T-helper 17 cell (primary cell): ENCODE data around the gene DBX1. TPM values are rescaled to one million over a fixed set of nuclear protein-coding genes. Genes with fewer than 3 reads are reported as not detected.
A peak's percentile ranks its signal among the peaks of the same experiment; 100 is the strongest.

Source experiments
- ATAC-seq: fragments of 150-1000 bp; cut with Tn5 transposase; 2 replicates; pipeline ENCODE4 v1.10.0; 2021; ENCODE audit warnings: mild to moderate bottlenecking, moderate library complexity
- DNase-seq, 3 donors: peaks; one replicate each; pipeline versions ENCODE4 v3.0.0 to v3.0.0-alpha.2; 2020 to 2021
- H3K9me3 ChIP-seq: one replicate; pipeline ENCODE4 v1.7.0; 2013; ENCODE audit warnings: low read length, mild to moderate bottlenecking; ENCODE audit not compliant: control insufficient read depth, poor library complexity, severe bottlenecking
- H3K27ac Mint-ChIP-seq: one replicate; pipeline ENCODE4 v1.8.0; 2022; ENCODE audit warnings: mild to moderate bottlenecking, moderate library complexity, mixed read lengths
- H3K27me3 Mint-ChIP-seq: one replicate; pipeline ENCODE4 v1.8.0; 2022; ENCODE audit warnings: mixed read lengths
- H3K36me3 Mint-ChIP-seq: one replicate; pipeline ENCODE4 v1.8.0; 2022; ENCODE audit warnings: low read depth, mixed read lengths
- H3K4me1 Mint-ChIP-seq: one replicate; pipeline ENCODE4 v1.8.0; 2022; ENCODE audit warnings: mild to moderate bottlenecking, mixed read lengths
- H3K4me3 Mint-ChIP-seq: one replicate; pipeline ENCODE4 v1.8.0; 2022; ENCODE audit warnings: mild to moderate bottlenecking, moderate library complexity, mixed read lengths
- total RNA-seq, 4 donors: library from RNA in 2 of 4; stranded (reverse) in 2 of 4; gene quantifications; one replicate each; pipeline ENCODE4 v1.2.3 and lab custom pipeline; 2022 to 2026

The DBX1 gene
- total RNA-seq, 2 donors from 2014 or later, result not detected

- Mint-ChIP-seq H3K36me3 (no peaks in the 10 kb centered on the region), H3K27ac (no peak overlapping the region), H3K27me3 (peaks cover 10% of the 10 kb centered on the region), H3K4me3 (no peak overlapping the region), H3K4me1 (peaks cover under 1% of the 10 kb centered on the region)
- ATAC-seq (no peak), DNase-seq (no peak)
- H3K9me3 ChIP-seq, result no peaks in the 10 kb centered on the region
Measured at GRCh38 chr11:20126724-20127123, 33.6 kb downstream of the DBX1 start.

DNA sequence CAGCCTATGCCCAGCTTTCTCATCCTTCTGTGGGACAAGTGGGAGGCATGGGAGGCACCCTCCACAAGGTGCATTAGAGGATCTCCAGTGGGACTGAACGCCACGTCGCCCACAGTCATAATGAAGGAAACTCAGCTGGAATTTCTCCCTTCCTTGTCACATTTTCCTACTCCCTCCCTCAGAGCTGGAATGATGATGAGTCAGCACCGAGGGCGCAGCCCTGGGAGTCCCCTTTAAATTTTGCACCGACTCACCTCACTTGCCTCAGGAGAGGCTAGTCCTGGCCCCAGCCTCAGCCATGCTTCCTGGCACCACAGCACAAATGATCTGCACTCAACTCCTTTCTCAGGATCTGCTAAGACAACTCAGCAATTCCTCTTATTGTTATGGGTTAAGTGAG, 34.3 kb downstream of the DBX1 start:
- no peak overlapping the region for H3K4me3 Mint-ChIP-seq
- no peak for DNase-seq
- H3K36me3 Mint-ChIP-seq, result no peaks in the 10 kb centered on the region
- peaks cover 15% of the 10 kb centered on the region for H3K27me3 Mint-ChIP-seq
- H3K9me3 ChIP-seq, result no peaks in the 10 kb centered on the region
- no peaks in the 10 kb centered on the region for H3K4me1 Mint-ChIP-seq
- no peak for ATAC-seq
- no peak overlapping the region for H3K27ac Mint-ChIP-seq

- Mint-ChIP-seq H3K27ac (no peak overlapping the region), H3K4me3 (no peak overlapping the region), H3K27me3 (peaks cover 40% of the 10 kb centered on the region), H3K36me3 (peaks cover 5% of the 10 kb centered on the region), H3K4me1 (peaks cover 2% of the 10 kb centered on the region)
- ATAC-seq (no peak), DNase-seq (no peak)
- no peaks in the 10 kb centered on the region for H3K9me3 ChIP-seq
Measured at GRCh38 chr11:20122131-20122530, 38.1 kb downstream of the DBX1 start.

GRCh38 chr11:20120134-20120925, 39.9 kb downstream of the DBX1 start:
- peaks cover 2% of the 10 kb centered on the region for H3K4me1 Mint-ChIP-seq
- no peak for DNase-seq
- H3K36me3 Mint-ChIP-seq, result peaks cover 5% of the 10 kb centered on the region
- no peak overlapping the region for H3K4me3 Mint-ChIP-seq
- no peaks in the 10 kb centered on the region for H3K9me3 ChIP-seq
- no peak overlapping the region for H3K27ac Mint-ChIP-seq
- peaks cover 40% of the 10 kb centered on the region for H3K27me3 Mint-ChIP-seq
- no peak for ATAC-seq

DNA sequence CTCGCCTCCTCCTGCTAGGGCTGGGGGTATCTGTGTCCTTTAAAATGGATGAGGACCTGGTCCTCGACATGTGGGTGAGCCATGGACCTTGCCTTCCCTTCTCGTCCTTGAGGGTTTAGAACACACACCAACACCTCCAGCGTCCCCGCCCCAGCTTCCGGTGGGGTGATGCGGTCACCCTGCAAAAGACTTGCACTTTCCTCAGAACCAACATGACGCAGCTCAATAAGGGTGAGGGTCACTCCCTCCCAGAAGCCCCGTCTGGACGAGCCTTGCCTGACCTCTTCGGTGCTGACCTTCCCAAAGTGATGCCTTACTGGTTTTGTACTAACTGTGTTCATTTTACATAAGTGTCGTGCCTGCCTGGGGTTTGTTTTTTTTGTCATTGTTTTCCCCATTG, 41.0 kb downstream of the DBX1 start:
- DNase-seq (no peak), ATAC-seq (no peak)
- H3K27me3 Mint-ChIP-seq, result peaks cover 40% of the 10 kb centered on the region
- H3K36me3 Mint-ChIP-seq, result peaks cover 5% of the 10 kb centered on the region
- peaks cover 2% of the 10 kb centered on the region for H3K4me1 Mint-ChIP-seq
- H3K4me3 Mint-ChIP-seq, result no peak overlapping the region
- no peak overlapping the region for H3K27ac Mint-ChIP-seq
- no peaks in the 10 kb centered on the region for H3K9me3 ChIP-seq

GRCh38 chr11:20118209-20118608, 42.1 kb downstream of the DBX1 start:
- Mint-ChIP-seq H3K27ac (no peak overlapping the region), H3K4me3 (no peak overlapping the region), H3K4me1 (peaks cover 2% of the 10 kb centered on the region), H3K27me3 (peaks cover 41% of the 10 kb centered on the region), H3K36me3 (peaks cover 5% of the 10 kb centered on the region)
- DNase-seq (no peak), ATAC-seq (no peak)
- no peaks in the 10 kb centered on the region for H3K9me3 ChIP-seq

- no peak for ATAC-seq
Measured at GRCh38 chr11:20117291-20117690, 43.0 kb downstream of the DBX1 start.

DNA sequence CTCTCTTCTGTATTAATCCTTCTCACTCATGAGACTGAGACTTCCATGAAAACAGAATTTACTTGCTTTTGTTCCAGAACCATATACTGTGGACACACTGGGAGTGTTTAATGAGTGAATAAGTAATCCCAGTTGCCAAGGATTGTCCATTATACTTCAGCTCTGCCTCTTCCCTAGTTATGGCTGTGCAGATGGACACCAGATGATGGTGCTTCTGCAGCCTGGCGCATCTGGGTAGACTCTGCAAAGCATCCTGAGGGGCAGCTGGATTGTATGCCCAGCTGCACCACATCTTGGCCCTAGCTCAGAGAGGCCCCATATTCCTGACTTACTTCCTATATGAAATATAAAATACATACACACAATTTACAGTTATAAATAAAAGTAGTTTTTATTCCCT, 43.5 kb downstream of the DBX1 start:
- no peaks in the 10 kb centered on the region for H3K9me3 ChIP-seq
- Mint-ChIP-seq H3K36me3 (peaks cover 5% of the 10 kb centered on the region), H3K27ac (no peak overlapping the region), H3K27me3 (peaks cover 37% of the 10 kb centered on the region), H3K4me3 (no peak overlapping the region), H3K4me1 (peaks cover 4% of the 10 kb centered on the region)
- ATAC-seq (no peak), DNase-seq (no peak)

More at GRCh38 chr11:20117291-20117690, 43.0 kb downstream of the DBX1 start:
- Mint-ChIP-seq H3K4me1 (peaks cover 2% of the 10 kb centered on the region), H3K36me3 (peaks cover 5% of the 10 kb centered on the region), H3K27me3 (peaks cover 42% of the 10 kb centered on the region), H3K4me3 (no peak overlapping the region), H3K27ac (no peak overlapping the region)
- no peak for DNase-seq
- no peaks in the 10 kb centered on the region for H3K9me3 ChIP-seq

GRCh38 chr11:20114588-20114987, 45.7 kb downstream of the DBX1 start:
- H3K27me3 Mint-ChIP-seq, result peaks cover 20% of the 10 kb centered on the region

DNA sequence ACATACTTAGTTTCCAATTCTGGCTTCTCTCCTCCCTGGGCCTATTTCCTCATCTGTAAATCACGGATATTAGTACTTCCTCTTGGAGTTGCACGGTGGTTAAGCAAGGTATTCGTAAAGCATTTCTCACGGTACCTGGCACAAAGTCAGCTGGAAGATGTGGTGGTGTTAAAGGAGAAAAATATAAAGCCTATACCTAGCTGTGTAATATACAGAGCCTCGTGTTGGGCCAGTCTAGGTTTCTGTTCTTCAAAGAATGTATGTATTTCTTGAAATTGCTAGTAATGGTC, 47.2 kb downstream of the DBX1 start:
- Mint-ChIP-seq H3K27me3 (peaks cover 7% of the 10 kb centered on the region), H3K4me3 (no peak overlapping the region), H3K36me3 (no peaks in the 10 kb centered on the region), H3K4me1 (peaks cover 8% of the 10 kb centered on the region), H3K27ac (no peak overlapping the region)
- ATAC-seq (no peak), DNase-seq (no peak)
- H3K9me3 ChIP-seq, result no peaks in the 10 kb centered on the region

More at GRCh38 chr11:20114588-20114987, 45.7 kb downstream of the DBX1 start:
- ATAC-seq, result no peak
- peaks cover 7% of the 10 kb centered on the region for H3K4me1 Mint-ChIP-seq
- no peaks in the 10 kb centered on the region for H3K9me3 ChIP-seq
- H3K4me3 Mint-ChIP-seq, result no peak overlapping the region
- DNase-seq, result no peak
- H3K36me3 Mint-ChIP-seq, result peaks cover 5% of the 10 kb centered on the region
- H3K27ac Mint-ChIP-seq, result no peak overlapping the region

DNA sequence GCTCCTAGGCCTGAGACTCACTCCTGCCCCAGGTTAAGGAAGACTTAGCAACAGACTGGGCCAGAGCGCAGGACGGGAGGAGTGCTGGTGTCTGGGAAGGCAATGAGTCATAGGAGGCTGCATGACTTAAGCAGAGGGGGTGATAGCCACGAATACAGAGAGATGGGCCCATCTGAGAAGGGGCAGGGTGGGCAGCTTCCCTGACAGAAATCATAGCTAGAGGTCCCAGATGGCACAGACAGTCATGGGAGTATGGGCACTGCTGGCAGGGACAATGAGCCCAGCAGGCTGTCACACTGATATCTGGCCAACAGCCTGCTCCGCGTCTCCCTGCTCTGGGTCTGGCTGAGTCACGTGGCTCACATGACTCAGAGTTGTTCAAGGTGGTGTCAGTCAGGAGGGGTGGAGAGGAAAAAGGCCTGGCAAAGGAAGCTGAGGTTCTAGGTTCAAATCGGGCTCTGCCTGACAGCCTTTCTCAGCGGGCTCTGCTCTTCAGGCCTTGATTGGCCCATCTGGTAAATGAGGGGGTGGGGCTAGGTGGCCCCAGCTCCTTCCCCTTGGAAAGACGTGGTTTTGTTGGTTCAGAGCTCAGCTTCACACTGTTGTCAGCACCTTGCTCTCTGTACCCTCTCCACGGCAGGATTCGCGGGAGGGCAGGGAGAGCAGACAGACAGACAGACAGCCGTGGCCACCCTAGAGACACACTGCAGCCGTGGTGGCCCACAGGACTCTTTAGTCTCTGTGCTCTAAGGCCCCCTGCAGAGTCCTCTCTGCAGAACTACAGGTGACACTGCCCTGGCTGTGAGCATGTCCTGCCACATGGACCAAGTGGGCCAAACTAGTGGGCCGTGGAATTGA, 47.8 kb downstream of the DBX1 start:
- H3K27me3 Mint-ChIP-seq, result peaks cover 6% of the 10 kb centered on the region
- DNase-seq, result no peak
- peaks cover 8% of the 10 kb centered on the region for H3K4me1 Mint-ChIP-seq
- H3K27ac Mint-ChIP-seq, result peak overlapping the region; percentile 24
- no peak overlapping the region for H3K4me3 Mint-ChIP-seq
- no peaks in the 10 kb centered on the region for H3K36me3 Mint-ChIP-seq
- H3K9me3 ChIP-seq, result no peaks in the 10 kb centered on the region
- no peak for ATAC-seq

DNA sequence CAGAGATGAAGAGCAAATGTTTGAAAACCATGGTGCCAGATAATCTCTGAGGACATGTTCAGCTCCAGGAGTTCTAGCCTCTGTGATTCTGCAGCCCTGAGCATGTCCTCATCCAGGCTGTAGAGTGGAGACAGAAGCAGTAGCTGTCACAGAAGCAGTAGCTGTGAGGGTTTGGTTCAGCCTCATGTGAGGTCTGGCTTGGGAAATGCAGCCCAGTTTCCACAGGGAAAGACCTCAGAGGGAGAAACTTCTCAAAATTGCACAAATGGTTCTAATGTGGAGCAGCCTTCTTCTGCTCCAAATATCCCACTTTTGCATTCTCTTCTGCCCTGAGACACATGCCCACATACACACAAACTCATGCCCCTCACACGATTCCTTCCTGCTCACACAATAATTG, 48.4 kb downstream of the DBX1 start:
- H3K27me3 Mint-ChIP-seq, result peaks cover 6% of the 10 kb centered on the region
- no peak overlapping the region for H3K4me3 Mint-ChIP-seq
- no peaks in the 10 kb centered on the region for H3K9me3 ChIP-seq
- H3K36me3 Mint-ChIP-seq, result no peaks in the 10 kb centered on the region
- H3K27ac Mint-ChIP-seq, result peak overlapping the region; percentile 24
- ATAC-seq (no peak), DNase-seq (no peak)
- peaks cover 8% of the 10 kb centered on the region for H3K4me1 Mint-ChIP-seq

DNA sequence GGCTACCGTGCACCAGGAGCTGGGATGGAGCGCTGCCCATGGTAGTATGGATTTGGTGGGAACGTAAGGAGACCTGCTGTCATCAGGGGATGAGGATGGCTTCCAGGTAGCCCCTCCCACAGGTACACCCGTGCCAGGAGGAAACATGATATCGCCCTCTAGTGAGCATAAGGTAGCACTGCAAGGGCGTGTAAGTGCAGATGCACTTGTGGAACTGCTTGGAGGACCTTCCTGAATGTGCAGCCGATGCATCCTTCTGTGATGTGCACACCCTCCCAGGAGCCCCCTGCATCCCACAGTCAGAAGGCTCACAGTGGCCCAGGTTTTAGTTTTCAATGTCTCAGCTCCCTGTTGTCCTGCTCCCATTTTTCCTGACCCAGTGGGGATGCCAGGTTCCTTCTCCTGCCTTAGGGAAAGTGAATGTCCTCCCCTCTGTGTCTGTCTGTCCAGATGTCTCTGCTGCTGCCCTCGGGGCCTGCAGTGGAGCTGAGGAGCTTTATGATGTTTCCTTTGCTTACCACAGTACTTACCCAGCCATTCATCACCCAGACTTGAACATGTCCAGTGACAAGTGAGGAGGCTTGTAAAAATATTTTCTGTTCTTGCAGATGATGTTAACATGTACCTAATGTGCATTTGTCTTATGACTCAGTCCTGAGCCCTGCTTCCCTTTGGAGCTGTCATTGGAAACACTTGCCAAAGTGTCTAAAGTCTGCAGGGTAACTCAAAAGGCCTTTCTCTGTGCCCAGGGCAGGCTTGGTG, 49.2 kb downstream of the DBX1 start:
- no peaks in the 10 kb centered on the region for H3K9me3 ChIP-seq
- Mint-ChIP-seq H3K4me1 (peaks cover 8% of the 10 kb centered on the region), H3K36me3 (no peaks in the 10 kb centered on the region), H3K27ac (no peak overlapping the region), H3K4me3 (no peak overlapping the region), H3K27me3 (peaks cover 6% of the 10 kb centered on the region)
- ATAC-seq (peak; percentile 85), DNase-seq (peak in 1 of 3 donors; percentile 10)
